Left hindlimb (tissue), 1 donor: ENCODE measurements around the gene BTBD6.
"Not testable (repeated sequence)": the region's sequence is repeated elsewhere in the genome, so short reads cannot be mapped to it uniquely, and the experiment has no call there.

Source experiments
- DNase-seq: peaks from one replicate; pipeline ENCODE4 v3.0.0-alpha.2; 2018

The BTBD6 gene

GRCh38 chr14:105274637-105275036 lies 26.3 kb downstream of the BTBD6 start:
- DNase-seq, result no peak

- DNase-seq, result no peak
Observed at GRCh38 chr14:105275267-105275946, 27.1 kb downstream of the BTBD6 start.

- DNase-seq, result not testable (repeated sequence)
Observed at GRCh38 chr14:105277448-105277847, 29.1 kb downstream of the BTBD6 start.

- DNase-seq, result no peak
Observed at GRCh38 chr14:105279642-105280361, 31.5 kb downstream of the BTBD6 start.

GRCh38 chr14:105280525-105280924 lies 32.2 kb downstream of the BTBD6 start:
- DNase-seq, result no peak

- DNase-seq, result no peak
Observed at GRCh38 chr14:105281371-105282097, 33.2 kb downstream of the BTBD6 start.

- no peak for DNase-seq
Observed at GRCh38 chr14:105282098-105282725, 33.9 kb downstream of the BTBD6 start.

GRCh38 chr14:105283028-105283427 lies 34.7 kb downstream of the BTBD6 start:
- DNase-seq, result no peak

- DNase-seq, result no peak
Observed at GRCh38 chr14:105283899-105284298, 35.6 kb downstream of the BTBD6 start.

- DNase-seq, result no peak
Observed at GRCh38 chr14:105285174-105285573, 36.8 kb downstream of the BTBD6 start.

GRCh38 chr14:105286759-105287144 lies 38.4 kb downstream of the BTBD6 start:
- DNase-seq, result no peak

GRCh38 chr14:105287249-105288102 lies 39.1 kb downstream of the BTBD6 start:
- no peak for DNase-seq

- not testable (repeated sequence) for DNase-seq
Observed at GRCh38 chr14:105288936-105289335, 40.6 kb downstream of the BTBD6 start.

- no peak for DNase-seq
Observed at GRCh38 chr14:105290621-105291346, 42.5 kb downstream of the BTBD6 start.

- no peak for DNase-seq
Observed at GRCh38 chr14:105292826-105293711, 44.7 kb downstream of the BTBD6 start.

- DNase-seq, result no peak
Observed at GRCh38 chr14:105294142-105294597, 45.8 kb downstream of the BTBD6 start.

- not testable (repeated sequence) for DNase-seq
Observed at GRCh38 chr14:105297311-105297710, 49.0 kb downstream of the BTBD6 start.

GRCh38 chr14:105299654-105300541 lies 51.6 kb downstream of the BTBD6 start:
- no peak for DNase-seq
